AG09309 (cell line): ENCODE measurements around the gene ZNF423.
A peak's percentile ranks its signal among the peaks of the same experiment; 100 is the strongest.

Experiments used
- DNase-seq: peaks from one replicate; pipeline ENCODE4 v3.0.0-alpha.2; 2010; ENCODE audit warnings: low read depth
- H3K4me3 ChIP-seq: 2 replicates; pipeline ENCODE4 v1.5.1; 2011; ENCODE audit warnings: mild to moderate bottlenecking, low read depth, low read length, moderate library complexity; ENCODE audit not compliant: control insufficient read depth
- CTCF ChIP-seq: IDR thresholded peaks from 2 replicates; pipeline ENCODE4 v1.5.1; 2011; ENCODE audit warnings: mild to moderate bottlenecking, low read depth, low read length, inconsistent platforms; ENCODE audit not compliant: insufficient read depth, control insufficient read depth; ENCODE audit errors: missing control alignments

Gene ZNF423

GRCh38 chr16:49651226-49651625 lies 204.7 kb downstream of the ZNF423 start:
- no peak for TF ChIP-seq CTCF
- H3K4me3 ChIP-seq: no peak overlapping the region
- DNase-seq: no peak

GRCh38 chr16:49650603-49651002 lies 205.3 kb downstream of the ZNF423 start:
- TF ChIP-seq CTCF: no peak
- no peak for DNase-seq
- no peak overlapping the region for H3K4me3 ChIP-seq

- TF ChIP-seq CTCF: no peak
- no peak for DNase-seq
Measured at GRCh38 chr16:49649013-49649765, 206.7 kb downstream of the ZNF423 start.

GRCh38 chr16:49647673-49648072 lies 208.2 kb downstream of the ZNF423 start:
- no peak for DNase-seq
- no peak for TF ChIP-seq CTCF
- H3K4me3 ChIP-seq: no peak overlapping the region

More at GRCh38 chr16:49649013-49649765, 206.7 kb downstream of the ZNF423 start:
- H3K4me3 ChIP-seq: no peak overlapping the region

GRCh38 chr16:49645263-49645662 lies 210.6 kb downstream of the ZNF423 start:
- TF ChIP-seq CTCF: no peak
- no peak for DNase-seq

GRCh38 chr16:49644145-49644463 lies 211.8 kb downstream of the ZNF423 start:
- peak overlapping the region; percentile 23 for H3K4me3 ChIP-seq
- no peak for DNase-seq
- peak; percentile 52 for TF ChIP-seq CTCF

More at GRCh38 chr16:49645263-49645662, 210.6 kb downstream of the ZNF423 start:
- H3K4me3 ChIP-seq: no peak overlapping the region
